Caco-2 (cell line): ENCODE data around the gene KDM4F. TPM values are rescaled to one million over a fixed set of nuclear protein-coding genes. Genes with fewer than 3 reads are reported as not detected.

Source experiments
- BruUV-seq: library from RNA; stranded (reverse); fragments of 400-500 nt; replicated peaks from 2 replicates; lab custom pipeline; 2021; lab: Mats Ljungman, UMichigan
- CTCF ChIA-PET: fragments of 300-600 bp; sonication (Branson Sonifier 250); formaldehyde crosslinking; loops from one replicate; lab custom pipeline; 2022; ENCODE audit warnings: antibody characterized with exemption; lab: Charles Lee
- POLR2A ChIA-PET: fragments of 300-600 bp; sonication (Branson Sonifier 250); formaldehyde crosslinking; loops from one replicate; lab custom pipeline; 2022; ENCODE audit warnings: antibody characterized with exemption; lab: Charles Lee
- DNase-seq, 2 experiments: peaks; one replicate each; pipeline versions ENCODE4 v3.0.0 to v3.0.0-alpha.2; 2020 to 2022
- H3K27me3 ChIP-seq: replicated peaks from 2 replicates; pipeline ENCODE4 v1.6.0; 2011; ENCODE audit warnings: low read length; ENCODE audit not compliant: control insufficient read depth, insufficient read depth
- H3K36me3 ChIP-seq: 2 replicates; pipeline ENCODE4 v1.5.1; 2011; ENCODE audit warnings: low read length; ENCODE audit not compliant: control insufficient read depth, insufficient read depth
- H3K4me1 ChIP-seq: fragments of 250-450 bp; sonication (Bioruptor Pico); 2 replicates; pipeline ENCODE4 v1.5.1; 2020; ENCODE audit warnings: mild to moderate bottlenecking
- H3K4me3 ChIP-seq: 2 replicates; pipeline ENCODE4 v1.5.1; 2011; ENCODE audit warnings: low read depth, mild to moderate bottlenecking, control low read depth, low read length
- H3K9me3 ChIP-seq: fragments of 250-450 bp; sonication (Bioruptor Pico); 2 replicates; pipeline ENCODE4 v1.5.1; 2020; ENCODE audit warnings: mild to moderate bottlenecking, moderate library complexity
- H3K27ac Mint-ChIP-seq: one replicate; pipeline ENCODE4 v1.8.0; 2022; ENCODE audit warnings: mixed read lengths; ENCODE audit not compliant: unreplicated experiment
- H3K27me3 Mint-ChIP-seq: one replicate; pipeline ENCODE4 v1.8.0; 2022; ENCODE audit warnings: mixed read lengths; ENCODE audit not compliant: insufficient read depth, unreplicated experiment
- H3K36me3 Mint-ChIP-seq: one replicate; pipeline ENCODE4 v1.8.0; 2022; ENCODE audit warnings: mild to moderate bottlenecking, mixed read lengths; ENCODE audit not compliant: insufficient read depth, unreplicated experiment
- H3K4me1 Mint-ChIP-seq: one replicate; pipeline ENCODE4 v1.8.0; 2022; ENCODE audit warnings: low read depth, mixed read lengths; ENCODE audit not compliant: unreplicated experiment
- H3K4me3 Mint-ChIP-seq: one replicate; pipeline ENCODE4 v1.8.0; 2022; ENCODE audit warnings: mild to moderate bottlenecking, moderate library complexity, mixed read lengths; ENCODE audit not compliant: unreplicated experiment
- H3K9me3 Mint-ChIP-seq: one replicate; pipeline ENCODE4 v1.8.0; 2022; ENCODE audit warnings: mixed read lengths; ENCODE audit not compliant: unreplicated experiment
- intact Hi-C: fragments of 100-400 bp; cut with micrococcal nuclease; formaldehyde crosslinking; loops from one replicate; pipeline ENCODE4 v1.10.0; 2022; ENCODE audit not compliant: unreplicated experiment
- total RNA-seq: library from RNA; stranded (reverse); gene quantifications from 2 replicates; pipeline ENCODE4 v1.2.3, GENCODE V29; 2022
- TF ChIP-seq, protein P1 (sequence below), 2 experiments: fragments of 200-600 bp in 1 of 2; IDR thresholded peaks; 1 replicate in 1 of 2; 2 replicates in 1 of 2; pipeline versions ENCODE4 v1.5.1 to v1.8.0; 2011 to 2022; ENCODE audit warnings: antibody characterized with exemption in 1 of 2, control low read depth in 1 of 2, inconsistent platforms in 1 of 2, low read depth in 1 of 2, low read length in 1 of 2, mild to moderate bottlenecking in 1 of 2, moderate library complexity in 1 of 2; ENCODE audit not compliant: insufficient read depth in 1 of 2, severe bottlenecking in 1 of 2, unreplicated experiment in 1 of 2

Gene KDM4F
- total RNA-seq, 1 experiment from 2014 or later: not detected

GRCh38 chr11:95067039-95067840, 18.0 kb downstream of the KDM4F start:
- H3K36me3 ChIP-seq: no peaks in the 10 kb centered on the region
- Mint-ChIP-seq H3K4me1 (peaks cover 15% of the 10 kb centered on the region), H3K27ac (peak overlapping the region; percentile 99)

DNA sequence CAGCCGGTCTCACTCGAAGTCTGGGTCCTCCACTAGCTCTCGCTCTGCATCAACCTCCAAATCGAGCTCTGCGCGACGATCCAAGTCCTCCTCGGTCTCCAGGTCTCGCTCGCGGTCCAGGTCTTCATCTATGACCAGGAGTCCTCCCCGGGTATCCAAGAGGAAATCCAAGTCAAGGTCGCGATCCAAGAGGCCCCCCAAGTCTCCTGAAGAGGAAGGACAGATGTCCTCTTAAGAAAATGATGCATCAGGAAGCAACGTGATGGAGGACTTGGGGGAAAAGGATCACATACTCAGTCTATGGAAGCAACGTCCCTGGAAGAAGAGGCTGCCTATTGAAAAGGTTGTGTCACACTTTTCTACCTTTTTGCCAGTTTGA, 18.6 kb downstream of the KDM4F start:
- intact Hi-C loops: loop anchor here (1.0 to 10.0 kb wide), 9 partner anchors 21 to 1357 kb away; partner anchors contain the start of genes CEP57, CWC15, ENDOD1 and FUT4
- Mint-ChIP-seq H3K4me3 (peak overlapping the region; percentile 100), H3K9me3 (no peaks in the 10 kb centered on the region), H3K27ac (peak overlapping the region; percentile 99), H3K4me1 (peaks cover 15% of the 10 kb centered on the region), H3K27me3 (peaks cover 6% of the 10 kb centered on the region), H3K36me3 (peaks cover 35% of the 10 kb centered on the region)
- Histone ChIP-seq H3K4me3 (peak overlapping the region; percentile 46), H3K4me1 (peaks cover 12% of the 10 kb centered on the region), H3K36me3 (no peaks in the 10 kb centered on the region), H3K9me3 (no peaks in the 10 kb centered on the region), H3K27me3 (no peaks in the 10 kb centered on the region)
- DNase-seq: no peak
- ChIA-PET CTCF (interaction anchor here (0.7 to 3.3 kb wide), 18 partner anchors 9 to 723 kb away, joined by 3 to 42 read pairs (median 4); partner anchors contain the start of genes CEP57, CWC15, ENDOD1 and KDM4D), POLR2A (interaction anchor here (0.7 to 3.3 kb wide), 13 partner anchors 9 to 1322 kb away, joined by 3 to 62 read pairs (median 5); partner anchors contain the start of genes CCDC82, CEP57, CWC15 and ENDOD1)
- no TSS peak for BruUV-seq
- TF ChIP-seq, protein P1, sequence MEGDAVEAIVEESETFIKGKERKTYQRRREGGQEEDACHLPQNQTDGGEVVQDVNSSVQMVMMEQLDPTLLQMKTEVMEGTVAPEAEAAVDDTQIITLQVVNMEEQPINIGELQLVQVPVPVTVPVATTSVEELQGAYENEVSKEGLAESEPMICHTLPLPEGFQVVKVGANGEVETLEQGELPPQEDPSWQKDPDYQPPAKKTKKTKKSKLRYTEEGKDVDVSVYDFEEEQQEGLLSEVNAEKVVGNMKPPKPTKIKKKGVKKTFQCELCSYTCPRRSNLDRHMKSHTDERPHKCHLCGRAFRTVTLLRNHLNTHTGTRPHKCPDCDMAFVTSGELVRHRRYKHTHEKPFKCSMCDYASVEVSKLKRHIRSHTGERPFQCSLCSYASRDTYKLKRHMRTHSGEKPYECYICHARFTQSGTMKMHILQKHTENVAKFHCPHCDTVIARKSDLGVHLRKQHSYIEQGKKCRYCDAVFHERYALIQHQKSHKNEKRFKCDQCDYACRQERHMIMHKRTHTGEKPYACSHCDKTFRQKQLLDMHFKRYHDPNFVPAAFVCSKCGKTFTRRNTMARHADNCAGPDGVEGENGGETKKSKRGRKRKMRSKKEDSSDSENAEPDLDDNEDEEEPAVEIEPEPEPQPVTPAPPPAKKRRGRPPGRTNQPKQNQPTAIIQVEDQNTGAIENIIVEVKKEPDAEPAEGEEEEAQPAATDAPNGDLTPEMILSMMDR (IDR thresholded peaks at IDR 0.05; ENCODE audit: insufficient read depth in 1 of 2, low read depth in 1 of 2, low read length in 1 of 2, severe bottlenecking in 1 of 2, unreplicated experiment in 1 of 2): no peak

More at GRCh38 chr11:95067039-95067840, 18.0 kb downstream of the KDM4F start:
- CTCF ChIA-PET: interaction anchor here (0.6 to 3.3 kb wide), 23 partner anchors 9 to 1322 kb away, joined by 3 to 42 read pairs (median 4); partner anchors contain the start of genes CCDC82, CEP57, CWC15 and ENDOD1
- H3K4me3 Mint-ChIP-seq: peak overlapping the region; percentile 100
- peaks cover 12% of the 10 kb centered on the region for H3K27me3 Mint-ChIP-seq
- peak; percentile 88 to 95 for DNase-seq
- peaks cover 35% of the 10 kb centered on the region for H3K36me3 Mint-ChIP-seq
- TF ChIP-seq, protein P1 (IDR thresholded peaks at IDR 0.05; ENCODE audit: insufficient read depth in 1 of 2, low read depth in 1 of 2, low read length in 1 of 2, severe bottlenecking in 1 of 2, unreplicated experiment in 1 of 2): peak; percentile 52 to 98
- Histone ChIP-seq H3K27me3 (no peaks in the 10 kb centered on the region), H3K4me1 (peaks cover 12% of the 10 kb centered on the region), H3K4me3 (peak overlapping the region; percentile 46), H3K9me3 (no peaks in the 10 kb centered on the region)
- intact Hi-C loops: loop anchor here (1.0 to 10.0 kb wide), 6 partner anchors 50 to 1358 kb away; partner anchors contain the start of genes CEP57 and FUT4
- POLR2A ChIA-PET: interaction anchor here (0.6 to 3.3 kb wide), 23 partner anchors 9 to 1335 kb away, joined by 3 to 62 read pairs (median 4); partner anchors contain the start of genes AMOTL1, C11orf54, CCDC82 and CEP57
- BruUV-seq: no TSS peak
- no peaks in the 10 kb centered on the region for H3K9me3 Mint-ChIP-seq

DNA sequence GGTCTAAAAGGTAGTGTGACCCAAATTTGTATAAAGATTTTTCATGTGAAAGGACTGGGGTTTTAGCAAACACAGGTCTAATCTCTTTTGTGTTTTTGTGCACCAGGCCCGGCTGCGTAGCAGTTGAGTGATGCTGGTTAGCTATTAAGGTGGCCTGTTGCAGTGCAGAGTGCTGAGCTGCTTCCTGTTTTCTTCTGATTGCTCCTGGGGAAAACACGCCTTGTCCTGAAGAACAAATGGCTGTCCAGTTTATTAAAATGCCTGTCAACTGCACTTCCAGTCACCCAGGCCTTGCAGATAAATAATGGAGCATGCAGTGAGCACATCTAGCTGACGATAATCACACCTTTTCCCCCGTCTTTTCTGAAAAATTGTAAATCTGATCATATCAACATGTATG, 19.3 kb downstream of the KDM4F start:
- peaks cover 35% of the 10 kb centered on the region for H3K36me3 Mint-ChIP-seq
- no peaks in the 10 kb centered on the region for H3K36me3 ChIP-seq
- H3K27ac Mint-ChIP-seq: peak overlapping the region; percentile 99
- ChIA-PET CTCF (interaction anchor here (0.7 to 3.3 kb wide), 11 partner anchors 8 to 100 kb away, joined by 3 to 42 read pairs (median 7); partner anchors contain the start of gene ENDOD1), POLR2A (interaction anchor here (0.7 to 3.3 kb wide), 5 partner anchors 16 to 722 kb away, joined by 4 to 62 read pairs (median 11); partner anchors contain the start of genes CEP57, CWC15, ENDOD1 and KDM4D)
- peaks cover 12% of the 10 kb centered on the region for H3K4me1 ChIP-seq
- peak overlapping the region; percentile 100 for H3K4me3 Mint-ChIP-seq
- H3K27me3 Mint-ChIP-seq: peaks cover 2% of the 10 kb centered on the region
- TF ChIP-seq, protein P1 (IDR thresholded peaks at IDR 0.05; ENCODE audit: insufficient read depth in 1 of 2, low read depth in 1 of 2, low read length in 1 of 2, severe bottlenecking in 1 of 2, unreplicated experiment in 1 of 2): no peak
- H3K27me3 ChIP-seq: no peaks in the 10 kb centered on the region
- peak; percentile 89 to 92 for DNase-seq
- no peaks in the 10 kb centered on the region for H3K9me3 Mint-ChIP-seq
- H3K4me3 ChIP-seq: peak overlapping the region; percentile 46
- intact Hi-C loops: loop anchor here (1.0 to 10.0 kb wide), 7 partner anchors 21 to 1356 kb away; partner anchors contain the start of genes CEP57, CWC15, ENDOD1 and FUT4
- H3K9me3 ChIP-seq: no peaks in the 10 kb centered on the region
- peaks cover 15% of the 10 kb centered on the region for H3K4me1 Mint-ChIP-seq
- BruUV-seq: no TSS peak
